Endodermal cell (in vitro differentiated cells): ENCODE measurements around the gene DRAM1. TPM values are rescaled to one million over a fixed set of nuclear protein-coding genes. Genes with fewer than 3 reads are reported as not detected.

ENCODE experiments used
- DNase-seq: peaks from one replicate; pipeline ENCODE4 v3.0.0-alpha.2; 2017
- H3K27ac ChIP-seq: 2 replicates; pipeline ENCODE4 v1.5.1; 2013; ENCODE audit warnings: mild to moderate bottlenecking, low read depth, low read length, moderate library complexity
- H3K27me3 ChIP-seq: 2 replicates; pipeline ENCODE4 v1.6.1; 2013; ENCODE audit warnings: mild to moderate bottlenecking, low read length, moderate library complexity; ENCODE audit not compliant: insufficient read depth, control insufficient read depth, poor library complexity, severe bottlenecking
- H3K36me3 ChIP-seq: 2 replicates; pipeline ENCODE4 v1.7.0; 2013; ENCODE audit warnings: mild to moderate bottlenecking, low read length, moderate library complexity; ENCODE audit not compliant: control insufficient read depth, insufficient read depth
- H3K4me1 ChIP-seq: one replicate; pipeline ENCODE4 v1.7.0; 2013; ENCODE audit warnings: low read length; ENCODE audit not compliant: control insufficient read depth, insufficient read depth
- H3K4me3 ChIP-seq: 2 replicates; pipeline ENCODE4 v1.5.1; 2013; ENCODE audit warnings: mild to moderate bottlenecking, low read length, moderate library complexity
- H3K9ac ChIP-seq: 2 replicates; pipeline ENCODE4 v1.6.1; 2013; ENCODE audit warnings: mild to moderate bottlenecking, low read length, moderate library complexity; ENCODE audit not compliant: poor library complexity, severe bottlenecking; ENCODE audit errors: extremely low read depth
- H3K9me3 ChIP-seq: 2 replicates; pipeline ENCODE4 v1.6.1; 2013; ENCODE audit warnings: mild to moderate bottlenecking, low read length, moderate library complexity; ENCODE audit not compliant: control insufficient read depth
- H3K27ac Mint-ChIP-seq: 2 replicates; pipeline ENCODE4 v1.8.0; 2020; ENCODE audit warnings: mixed read lengths
- H3K27me3 Mint-ChIP-seq: 2 replicates; pipeline ENCODE4 v1.8.0; 2021; ENCODE audit warnings: mild to moderate bottlenecking, mixed read lengths; ENCODE audit not compliant: insufficient read depth
- H3K36me3 Mint-ChIP-seq: 2 replicates; pipeline ENCODE4 v1.8.0; 2020; ENCODE audit warnings: low read depth, mixed read lengths
- H3K4me1 Mint-ChIP-seq: 2 replicates; pipeline ENCODE4 v1.8.0; 2020; ENCODE audit warnings: mixed read lengths
- H3K4me3 Mint-ChIP-seq: 2 replicates; pipeline ENCODE4 v1.8.0; 2020; ENCODE audit warnings: mild to moderate bottlenecking, moderate library complexity, mixed read lengths
- H3K9me3 Mint-ChIP-seq: 2 replicates; pipeline ENCODE4 v1.8.0; 2020; ENCODE audit warnings: mild to moderate bottlenecking, mixed read lengths
- CTCF ChIP-seq: fragments of 200-600 bp; sonication (generic); conservative IDR thresholded peaks from 2 replicates; pipeline ENCODE4 v1.5.0; 2021; ENCODE audit warnings: antibody characterized with exemption, mild to moderate bottlenecking
- WGBS, 2 experiments: methylation state at CpG; one replicate each; pipeline versions ENCODE4 v1.1.5 to v1.1.7; 2013; ENCODE audit warnings: missing lambda C conversion rate in 2 of 2, mixed read lengths in 1 of 2; ENCODE audit not compliant: insufficient coverage in 1 of 2, insufficient read length in 1 of 2; 5-methylcytosine and 5-hydroxymethylcytosine counted together
- total RNA-seq, 2 donors: library from RNA; stranded (reverse); fragmentation: NEBNext Ultra II Directional in 1 of 2; extraction: Animal tissue kit (Norgen Biotek cat#: 25700) in 1 of 2; gene quantifications; 2 replicates in 1 of 2; 3 replicates in 1 of 2; pipeline ENCODE4 v1.2.1, GENCODE V29; 2021

DRAM1 gene
- total RNA-seq, 2 donors from 2014 or later: 0.91 to 1.3 TPM

GRCh38 chr12:101852998-101853397, 24.4 kb upstream of the DRAM1 start:
- Mint-ChIP-seq H3K4me3 (no peak overlapping the region), H3K4me1 (no peaks in the 10 kb centered on the region), H3K27ac (no peak overlapping the region), H3K36me3 (no peaks in the 10 kb centered on the region), H3K27me3 (no peaks in the 10 kb centered on the region), H3K9me3 (no peaks in the 10 kb centered on the region)
- no peaks in the 10 kb centered on the region for H3K36me3 ChIP-seq
- H3K9ac ChIP-seq: no peak overlapping the region
- H3K27me3 ChIP-seq: no peaks in the 10 kb centered on the region
- no peak for DNase-seq
- no peak overlapping the region for H3K27ac ChIP-seq
- H3K9me3 ChIP-seq: no peaks in the 10 kb centered on the region
- TF ChIP-seq CTCF: no peak
- H3K4me3 ChIP-seq: no peak overlapping the region
- no peaks in the 10 kb centered on the region for H3K4me1 ChIP-seq

- Mint-ChIP-seq H3K27me3 (no peaks in the 10 kb centered on the region), H3K36me3 (no peaks in the 10 kb centered on the region), H3K4me1 (no peaks in the 10 kb centered on the region), H3K9me3 (no peaks in the 10 kb centered on the region), H3K4me3 (no peak overlapping the region), H3K27ac (no peak overlapping the region)
- no peaks in the 10 kb centered on the region for H3K4me1 ChIP-seq
- H3K4me3 ChIP-seq: no peak overlapping the region
- WGBS, 2 experiments: 89 to 100% methylated on average over 1 of the region's 1 CpG
- no peak overlapping the region for H3K9ac ChIP-seq
- no peak for DNase-seq
- H3K27ac ChIP-seq: no peak overlapping the region
- H3K27me3 ChIP-seq: no peaks in the 10 kb centered on the region
- no peaks in the 10 kb centered on the region for H3K9me3 ChIP-seq
- H3K36me3 ChIP-seq: no peaks in the 10 kb centered on the region
- TF ChIP-seq CTCF: no peak
Observed at GRCh38 chr12:101854747-101855146, 22.6 kb upstream of the DRAM1 start.

- Histone ChIP-seq H3K36me3 (no peaks in the 10 kb centered on the region), H3K9ac (no peak overlapping the region), H3K4me1 (no peaks in the 10 kb centered on the region), H3K4me3 (no peak overlapping the region), H3K27me3 (no peaks in the 10 kb centered on the region), H3K9me3 (no peaks in the 10 kb centered on the region), H3K27ac (no peak overlapping the region)
- WGBS, 2 experiments: 77% methylated on average over 2 of the region's 3 CpGs; no CpG with 5 or more reads in 1 of the 2 experiments
- TF ChIP-seq CTCF: no peak
- H3K36me3 Mint-ChIP-seq: no peaks in the 10 kb centered on the region
- H3K27me3 Mint-ChIP-seq: no peaks in the 10 kb centered on the region
- H3K9me3 Mint-ChIP-seq: no peaks in the 10 kb centered on the region
- H3K27ac Mint-ChIP-seq: no peak overlapping the region
- no peak overlapping the region for H3K4me3 Mint-ChIP-seq
- no peaks in the 10 kb centered on the region for H3K4me1 Mint-ChIP-seq
- no peak for DNase-seq
Observed at GRCh38 chr12:101855364-101855884, 22.0 kb upstream of the DRAM1 start.
